HG03039 (cell line): Measurements from ENCODE around the gene RIC1.
"Not testable (repeated sequence)": the region's sequence is repeated elsewhere in the genome, so short reads cannot be mapped to it uniquely, and the experiment has no call there.

ENCODE experiments used
- ATAC-seq: cut with Tn5 transposase; IDR thresholded peaks from one replicate; pipeline ENCODE4 v1.9.1; 2021; ENCODE audit warnings: mild to moderate bottlenecking, moderate library complexity; ENCODE audit not compliant: unreplicated experiment

Gene RIC1

DNA sequence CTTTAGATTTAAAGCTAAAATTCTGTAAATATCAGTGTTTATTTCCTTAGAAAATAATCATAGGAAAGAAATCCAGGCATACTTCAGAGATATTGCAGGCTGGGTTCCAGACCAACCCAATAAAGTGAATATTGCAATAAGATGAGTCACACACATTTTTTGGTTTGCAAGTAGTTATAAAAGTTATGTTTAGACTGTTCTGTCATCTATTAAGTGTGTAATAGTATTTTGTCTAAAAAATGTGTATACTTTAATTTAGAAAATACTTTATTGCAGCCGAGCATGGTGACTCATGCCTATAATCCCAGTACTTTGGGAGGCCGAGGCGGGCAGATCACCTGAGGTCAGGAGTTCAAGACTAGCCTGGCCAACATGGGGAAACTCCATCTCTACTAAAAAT, 6.9 kb upstream of the RIC1 start:
- no peak for ATAC-seq

DNA sequence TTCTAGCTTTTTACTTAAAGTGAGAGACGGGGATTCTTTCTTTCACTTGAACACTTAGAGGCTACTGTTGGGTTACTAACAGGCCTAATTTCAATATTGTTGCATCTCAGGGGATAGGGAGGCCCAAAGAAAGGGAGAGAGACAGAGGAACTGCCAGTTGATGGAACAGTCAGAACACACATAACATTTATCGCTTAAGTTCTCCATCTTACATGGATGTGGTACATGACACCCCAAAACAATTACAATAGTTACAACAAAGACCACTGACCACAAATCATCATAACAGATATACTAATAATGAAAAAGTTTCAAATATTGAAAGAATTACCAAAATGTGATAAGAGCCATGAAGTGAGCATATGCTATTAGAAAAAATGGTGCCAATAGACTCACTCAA, 4.3 kb upstream of the RIC1 start:
- no peak for ATAC-seq

DNA sequence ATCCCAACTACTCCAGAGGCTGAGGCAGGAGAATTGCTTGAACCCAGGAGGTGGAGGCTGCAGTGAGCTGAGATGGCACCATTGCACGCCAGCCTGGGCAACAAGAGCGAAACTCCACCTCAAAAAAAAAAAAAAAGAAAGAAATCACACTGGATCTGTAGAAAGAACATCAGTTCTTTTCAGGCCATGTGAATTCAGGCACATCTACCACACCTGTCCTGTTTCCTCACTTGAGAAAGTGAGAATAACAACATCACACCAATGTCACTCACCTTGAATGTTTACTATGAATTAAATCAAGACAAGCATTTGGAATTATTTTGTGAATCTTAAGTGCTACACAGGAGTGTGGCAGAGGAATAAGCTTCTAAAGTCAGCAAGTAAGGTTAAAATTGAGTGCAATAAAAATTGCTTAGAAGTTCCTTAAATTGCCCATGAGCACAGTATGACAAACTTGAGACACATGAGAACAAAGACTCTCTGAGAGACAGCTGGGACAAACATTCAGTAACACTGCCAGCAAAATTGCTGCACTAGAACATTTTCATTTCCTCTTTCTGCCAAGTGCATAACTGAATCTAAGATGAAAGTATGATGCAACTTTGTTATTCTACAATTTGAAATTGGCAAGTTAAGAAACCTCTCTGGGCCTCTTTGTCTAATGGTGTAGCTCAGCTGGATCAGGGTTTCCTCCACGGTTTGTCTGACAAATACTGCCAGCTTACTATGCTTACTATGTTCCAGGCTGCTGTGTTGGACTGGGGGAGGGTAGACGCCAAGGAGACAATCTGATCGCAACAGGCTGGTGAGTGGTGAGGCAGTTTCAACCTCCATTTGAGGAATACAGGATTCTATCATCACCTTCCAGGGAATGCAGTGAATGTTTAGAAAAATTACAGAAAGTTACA, 1.9 kb upstream of the RIC1 start:
- ATAC-seq, result peak; percentile 30

DNA sequence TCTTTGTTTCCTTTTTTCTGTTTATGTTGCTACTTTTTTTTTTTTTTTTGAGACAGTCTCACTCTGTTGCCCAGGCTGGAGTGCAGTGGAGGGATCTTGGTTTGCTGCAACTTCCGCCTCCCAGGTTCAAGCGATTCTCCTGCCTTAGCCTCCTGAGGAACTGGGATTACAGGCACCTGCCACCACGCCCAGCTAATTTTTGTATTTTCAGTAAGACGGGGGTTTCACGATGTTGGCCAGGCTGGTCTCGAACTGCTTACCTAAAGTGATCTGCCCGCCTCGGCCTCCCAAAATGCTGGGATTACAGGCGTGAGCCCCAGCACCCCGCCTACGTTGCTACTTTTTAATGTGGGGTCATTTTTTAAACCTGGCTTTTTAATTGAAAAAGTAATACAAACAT, 1.2 kb upstream of the RIC1 start:
- ATAC-seq, result not testable (repeated sequence)

DNA sequence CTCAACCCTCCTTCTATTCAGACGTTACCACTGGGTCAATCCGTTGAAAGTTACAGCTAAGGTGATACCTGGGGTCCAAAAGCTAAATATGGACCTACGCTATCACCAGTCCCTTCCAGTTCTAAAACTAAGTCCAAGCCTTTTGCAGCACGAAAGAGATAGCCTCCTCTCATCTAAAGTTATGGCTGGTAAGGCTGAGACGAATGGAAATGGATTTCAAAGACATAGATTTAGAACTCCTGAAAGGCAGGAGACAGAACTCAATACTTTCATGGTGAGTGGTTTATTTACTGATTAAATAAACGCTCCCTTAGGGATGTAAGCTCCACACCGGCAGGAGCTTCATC, 751 bp upstream of the RIC1 start:
- no peak for ATAC-seq

DNA sequence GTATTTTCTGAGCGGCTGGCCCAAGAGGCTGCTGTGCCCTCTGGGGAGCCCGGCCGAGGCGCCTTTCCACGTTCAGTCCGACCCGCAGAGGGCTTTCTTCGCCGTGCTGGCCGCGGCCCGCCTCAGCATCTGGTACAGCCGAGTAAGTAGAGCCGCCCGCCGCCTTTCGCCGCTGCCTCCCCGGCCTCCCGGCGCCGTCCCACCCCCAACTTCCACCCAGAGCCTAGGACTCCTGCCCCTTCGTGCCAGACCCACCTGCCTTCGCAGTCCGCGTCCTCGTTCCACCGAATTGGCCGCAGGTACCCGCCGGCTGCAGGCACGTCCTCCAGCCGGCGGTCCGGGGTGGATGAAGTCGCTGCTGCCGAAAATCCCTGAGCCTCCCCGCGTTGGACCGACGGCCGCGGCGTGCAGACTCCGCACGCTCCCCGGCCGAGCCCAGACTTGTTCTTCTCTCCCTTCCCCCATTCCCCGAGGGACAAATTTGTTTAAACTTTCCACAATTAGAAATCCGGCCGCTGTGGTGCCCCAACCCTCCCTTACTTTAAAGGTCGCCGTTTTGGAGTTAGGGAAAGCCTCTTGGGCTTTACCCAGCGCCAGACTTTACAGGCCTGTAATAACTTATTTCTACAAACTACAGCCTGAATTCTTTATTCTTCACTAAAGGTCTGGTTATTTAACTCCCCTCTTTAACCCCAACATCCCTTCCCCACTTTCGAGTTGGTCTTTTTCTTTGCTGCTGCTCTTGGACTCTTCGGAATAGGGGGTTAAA, 589 bp downstream of the RIC1 start:
- ATAC-seq, result peak; percentile 11

DNA sequence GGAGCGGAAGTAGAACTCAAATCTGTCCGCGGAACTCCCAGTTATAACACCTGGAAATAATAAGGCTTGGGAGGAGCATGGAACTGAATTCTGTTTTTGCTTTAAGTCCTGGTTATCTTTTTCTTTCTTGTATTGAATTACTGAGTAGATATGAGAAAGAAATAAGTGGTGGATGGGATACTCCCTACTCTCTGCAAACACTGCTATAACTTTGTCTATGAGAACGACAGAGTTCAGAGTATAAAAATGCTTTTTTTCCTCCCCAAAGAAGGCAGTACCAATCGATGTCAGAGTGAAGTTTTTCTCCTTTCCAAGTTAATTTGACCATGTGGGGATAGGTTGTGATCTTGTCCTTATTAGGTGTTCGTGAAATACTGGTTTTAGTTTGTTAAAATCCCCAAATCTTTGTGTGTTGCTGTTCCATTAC, 1.2 kb downstream of the RIC1 start:
- no peak for ATAC-seq

DNA sequence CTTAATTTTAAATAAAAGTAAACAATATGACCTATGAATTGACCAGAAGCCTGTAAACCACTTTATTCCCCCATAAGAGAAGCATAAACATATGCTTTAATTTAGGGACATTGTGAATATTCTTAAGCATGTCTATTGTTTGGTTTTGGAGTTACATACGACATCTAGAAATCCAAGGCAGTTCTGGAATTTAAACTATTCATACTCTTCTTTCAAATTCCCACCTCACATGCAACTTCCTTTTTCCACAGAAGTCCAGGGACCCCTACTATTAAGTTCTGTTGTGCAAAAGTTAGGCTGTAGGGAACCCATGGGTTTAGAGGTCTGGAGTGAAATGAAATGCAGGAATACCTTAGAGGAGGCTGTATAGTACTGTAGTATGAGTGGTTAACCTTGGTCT, 2.1 kb downstream of the RIC1 start:
- no peak for ATAC-seq

DNA sequence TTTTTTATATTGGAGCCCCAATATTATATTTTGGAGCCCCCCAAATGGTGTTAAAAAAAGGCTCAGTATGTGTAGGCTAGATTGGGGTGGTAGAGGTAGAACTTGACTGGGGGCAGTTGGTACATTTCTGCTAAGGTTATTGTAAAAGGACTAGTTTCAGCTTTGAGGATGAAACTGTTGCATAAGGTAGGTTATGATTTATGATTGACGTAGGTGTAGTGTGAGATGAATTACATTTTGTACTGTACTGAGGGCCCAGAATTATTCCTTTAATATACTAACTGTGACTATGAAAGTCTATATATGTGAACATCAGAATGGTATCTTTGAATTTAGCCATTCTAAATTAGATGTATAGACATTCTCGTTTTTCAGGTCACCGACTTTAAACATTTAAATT, 3.6 kb downstream of the RIC1 start:
- ATAC-seq, result no peak

DNA sequence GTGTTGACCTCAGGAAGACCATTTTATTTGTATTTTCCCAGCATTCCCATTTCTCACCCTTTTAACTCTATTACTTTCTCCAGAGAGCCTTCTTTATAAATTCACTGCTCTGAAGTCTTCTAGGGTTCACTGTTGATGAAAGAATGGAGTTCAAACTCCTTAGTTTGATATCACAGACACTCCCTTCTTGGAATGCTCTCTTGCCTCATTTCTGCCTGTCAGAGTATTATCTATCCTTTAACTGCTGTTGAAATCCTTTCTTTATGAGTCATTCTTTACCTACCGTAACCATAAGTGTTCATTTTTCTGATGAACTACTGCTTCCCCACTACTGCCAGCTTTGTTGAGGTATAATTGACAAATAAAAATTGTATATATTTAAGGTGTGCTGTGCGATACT, 4.3 kb downstream of the RIC1 start:
- no peak for ATAC-seq

DNA sequence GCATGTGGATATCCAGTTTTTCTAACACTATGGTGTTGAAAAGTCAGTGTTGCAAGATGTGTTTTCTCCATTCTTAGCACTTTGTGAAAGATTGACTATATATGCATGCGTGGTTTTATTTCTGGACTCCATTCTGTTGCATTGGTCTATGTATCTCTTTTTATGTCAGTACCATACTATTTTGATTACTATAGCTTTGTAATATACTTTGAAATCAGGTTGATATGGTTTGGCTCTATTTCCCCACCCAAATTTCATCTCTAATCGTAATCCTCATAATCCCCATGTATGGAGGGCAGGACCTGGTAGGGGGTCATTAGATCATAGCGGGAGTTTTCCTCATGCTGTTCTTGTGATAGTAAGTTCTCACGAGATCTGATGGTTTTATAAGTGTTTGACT, 6.5 kb downstream of the RIC1 start:
- ATAC-seq, result no peak

DNA sequence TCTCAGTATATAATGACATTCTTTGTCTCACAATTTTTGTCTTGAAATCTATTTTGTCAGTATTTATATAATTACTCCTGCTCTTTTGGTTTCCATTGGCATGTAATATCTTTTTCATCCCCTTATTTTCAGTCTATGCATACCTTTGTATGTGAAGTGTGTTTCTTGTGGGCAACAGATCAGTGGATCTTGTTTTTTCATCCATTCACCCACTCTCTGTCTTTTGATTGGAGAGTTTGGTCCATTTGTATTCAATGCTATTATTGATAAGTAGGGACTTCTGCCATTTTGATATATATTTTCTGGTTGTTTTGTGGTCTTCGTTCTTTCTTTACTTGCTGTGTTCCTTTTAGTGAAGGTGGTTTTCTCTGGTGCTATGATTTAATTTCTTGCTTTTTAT, 10.9 kb downstream of the RIC1 start:
- no peak for ATAC-seq

DNA sequence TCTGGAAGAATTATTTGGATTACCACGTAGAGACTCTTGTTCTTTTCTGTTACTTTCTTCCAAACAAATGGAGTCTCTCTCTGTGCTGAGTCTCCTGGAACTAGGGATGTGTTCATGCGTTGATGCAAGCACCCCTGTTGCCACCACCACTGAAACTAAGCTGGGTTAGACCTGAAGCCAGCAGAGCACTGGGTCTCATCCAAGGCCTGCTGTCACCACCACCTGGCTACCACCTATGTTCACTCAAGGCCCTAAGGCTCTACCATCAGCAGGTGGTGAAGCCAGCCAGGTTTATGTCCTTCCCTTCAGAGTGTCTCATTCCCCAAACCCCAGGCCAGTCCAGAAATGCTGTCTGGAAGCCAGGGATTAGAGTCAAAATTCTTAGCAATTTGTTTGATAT, 13.3 kb downstream of the RIC1 start:
- no peak for ATAC-seq

DNA sequence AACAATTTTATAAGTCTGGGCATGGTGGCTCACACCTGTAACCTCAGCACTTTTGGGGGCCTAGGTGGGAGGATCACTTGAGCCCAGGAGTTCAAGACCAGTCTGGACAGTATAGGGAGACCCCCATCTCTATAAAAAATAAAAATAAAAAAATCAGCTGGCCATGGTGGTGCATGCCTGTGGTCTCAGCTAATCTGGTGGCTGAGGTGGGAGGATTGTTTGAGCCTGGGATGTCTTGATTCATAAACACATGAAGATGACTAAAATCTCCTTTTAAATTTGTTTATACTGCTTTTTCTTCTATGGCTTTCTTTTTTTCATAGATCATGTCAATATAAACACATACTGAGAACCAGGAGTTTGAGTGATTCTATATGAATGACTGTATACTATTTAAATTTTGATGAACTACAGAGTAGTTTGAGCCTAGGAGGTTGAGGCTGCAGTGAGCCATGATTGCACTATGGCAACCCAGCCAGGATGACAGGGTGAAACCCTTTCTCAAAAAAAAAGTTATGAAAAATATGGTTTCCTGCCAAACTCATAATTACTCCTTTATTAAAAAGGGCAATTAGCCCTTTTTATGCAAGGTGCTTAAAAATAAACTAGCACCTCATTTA, 14.2 kb downstream of the RIC1 start:
- ATAC-seq, result no peak

DNA sequence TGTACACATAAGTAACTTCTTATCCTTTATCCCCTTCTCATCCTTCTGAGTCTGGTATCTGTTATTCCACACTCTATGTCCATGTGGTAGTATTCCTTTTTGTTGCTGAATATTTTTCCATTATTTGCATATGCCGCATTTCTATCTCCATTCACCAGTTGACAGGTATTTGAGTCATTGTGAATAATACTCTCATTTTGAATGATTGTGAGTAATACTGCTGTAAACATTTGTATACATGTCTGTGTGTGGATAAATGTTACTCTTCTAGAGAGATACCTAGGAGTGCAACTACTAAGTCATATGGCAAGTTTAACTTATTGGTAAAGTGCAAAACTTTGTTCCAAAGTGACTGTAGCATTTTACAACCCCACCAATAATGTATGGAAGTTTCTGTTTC, 15.6 kb downstream of the RIC1 start:
- no peak for ATAC-seq

DNA sequence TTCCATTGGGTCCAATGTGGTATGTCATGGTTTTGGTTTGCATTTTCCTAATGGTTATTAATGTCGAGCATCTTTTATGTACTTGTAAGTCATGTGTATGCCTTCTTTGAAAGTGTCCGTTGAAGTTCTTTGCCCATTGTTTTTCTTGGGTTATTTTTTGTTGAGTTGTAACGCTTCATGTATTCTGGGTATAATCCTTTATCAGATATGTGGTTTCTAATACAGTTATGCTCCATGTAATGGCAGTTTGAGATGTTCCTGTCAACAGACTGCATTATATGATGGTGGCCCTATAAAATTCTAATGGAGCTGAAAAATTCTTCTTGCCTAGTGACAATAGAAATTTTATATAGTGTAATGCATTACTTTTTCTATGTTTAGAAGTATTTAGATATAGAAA, 17.2 kb downstream of the RIC1 start:
- ATAC-seq, result no peak

DNA sequence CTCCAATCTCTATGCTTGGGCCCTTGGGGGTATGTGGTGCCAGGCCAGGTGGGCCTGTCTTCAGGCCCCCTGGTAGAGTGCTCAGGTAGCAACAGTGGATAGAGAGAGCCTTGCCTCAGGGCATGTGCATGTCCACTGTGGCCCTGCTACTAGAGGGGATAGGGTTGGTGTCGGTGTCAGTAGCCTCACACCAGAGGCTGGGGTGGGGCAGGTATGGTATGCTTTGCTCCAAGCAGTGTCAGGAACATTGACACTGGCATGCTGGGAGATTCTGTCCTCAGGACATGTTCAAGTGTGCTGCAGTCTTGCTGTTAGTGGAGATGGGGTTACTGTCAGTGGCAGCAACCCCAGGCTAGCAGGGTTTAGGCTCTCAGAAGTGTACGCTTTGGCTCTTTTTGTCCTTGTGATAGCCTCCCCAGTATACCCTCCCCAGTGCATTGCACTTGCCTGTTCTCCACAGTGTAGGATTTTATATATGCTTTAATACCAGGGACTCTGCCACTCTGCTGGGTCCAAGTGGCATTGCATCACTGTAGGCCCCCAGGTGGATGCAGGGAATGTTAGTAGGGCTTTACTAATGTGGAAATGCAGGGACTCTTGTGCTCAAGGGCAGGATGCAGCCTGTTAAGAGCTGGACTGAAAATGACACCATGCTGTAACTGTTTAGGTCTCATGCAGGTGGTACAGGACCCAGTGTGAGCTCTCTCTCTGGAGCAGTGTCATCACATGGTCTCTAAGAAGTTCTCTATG, 21.6 kb downstream of the RIC1 start:
- no peak for ATAC-seq

DNA sequence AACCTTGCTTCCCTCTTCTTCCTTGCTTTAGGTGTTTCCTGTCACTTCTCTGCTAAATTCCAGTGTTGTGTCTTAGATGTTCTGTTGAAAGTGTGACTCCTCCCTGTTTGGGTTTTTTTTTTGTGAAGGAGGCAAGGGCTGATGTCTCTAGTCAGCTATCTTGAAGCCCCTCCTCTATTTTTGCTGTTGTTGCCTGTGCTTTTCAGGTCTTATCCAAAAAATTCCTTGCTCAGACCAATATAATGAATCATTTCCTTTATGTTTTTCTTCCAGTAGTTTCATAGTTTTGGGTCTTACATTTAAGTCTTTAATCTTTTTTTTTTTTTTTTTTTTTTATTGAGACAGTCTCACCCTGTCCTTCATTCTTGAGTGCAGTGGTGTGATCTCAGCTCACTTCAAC, 22.3 kb downstream of the RIC1 start:
- no peak for ATAC-seq

DNA sequence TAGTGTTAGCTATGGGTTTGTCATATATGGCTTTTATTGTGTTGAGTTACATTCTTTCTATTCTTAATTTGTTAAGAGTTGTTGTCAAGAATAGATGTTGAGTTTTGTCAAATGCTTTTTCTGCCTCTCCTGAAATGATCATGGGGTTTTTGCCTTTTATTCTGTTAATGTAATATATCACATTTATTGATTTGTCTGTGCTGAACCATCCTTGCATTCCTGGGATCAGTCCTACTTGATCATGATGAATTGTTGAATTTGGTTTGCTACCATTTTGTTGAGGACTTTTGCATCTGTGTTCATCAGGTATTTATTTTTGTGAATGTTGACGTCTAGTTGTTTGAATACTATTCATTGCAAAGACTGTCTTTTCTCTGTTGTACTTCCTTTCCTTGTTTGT, 23.9 kb downstream of the RIC1 start:
- no peak for ATAC-seq

DNA sequence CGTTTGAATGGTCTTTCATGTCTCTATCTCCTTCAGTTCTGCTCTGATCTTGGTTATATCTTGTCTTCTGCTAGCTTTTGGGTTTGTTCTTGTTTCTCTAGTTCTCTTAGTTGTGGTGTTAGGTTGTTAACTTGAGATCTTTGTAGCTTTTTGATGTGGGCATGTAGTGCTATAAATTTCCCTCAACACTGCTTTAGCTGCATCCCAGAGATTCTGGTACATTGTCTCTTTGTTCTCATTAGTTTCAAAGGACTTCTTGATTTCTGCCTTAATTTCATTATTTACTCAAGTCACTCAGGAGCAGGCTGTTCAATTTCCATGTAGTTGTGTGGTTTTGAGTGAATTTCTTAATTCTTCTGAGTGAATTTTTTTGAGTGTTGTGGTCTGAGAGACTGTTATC, 33.9 kb downstream of the RIC1 start:
- not testable (repeated sequence) for ATAC-seq

DNA sequence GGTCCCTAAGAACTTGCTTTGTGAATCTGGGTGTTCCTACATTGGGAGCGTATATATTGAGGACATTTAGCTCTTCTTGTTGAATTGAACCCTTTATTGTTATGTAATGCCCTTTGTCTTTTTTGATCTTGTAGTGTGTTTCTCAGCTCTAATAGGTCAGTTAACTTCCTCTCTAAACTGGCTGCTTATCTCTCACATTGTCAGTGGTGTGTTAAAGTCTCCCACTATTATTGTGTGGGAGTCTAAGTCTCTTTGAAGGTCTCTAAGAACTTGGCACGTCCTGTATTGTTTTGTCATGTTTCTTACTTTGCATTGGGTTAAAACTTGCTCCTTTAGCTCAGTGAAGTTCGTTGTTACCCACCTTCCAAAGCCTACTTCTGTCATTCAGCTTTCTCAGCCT, 36.2 kb downstream of the RIC1 start:
- no peak for ATAC-seq
